Epithelial cell of esophagus (primary cell): Measurements from ENCODE around the gene NAT9.
A peak's percentile ranks its signal among the peaks of the same experiment; 100 is the strongest.

Experiments used
- DNase-seq: peaks from one replicate; pipeline ENCODE4 v3.0.0; 2010; ENCODE audit warnings: low read depth
- H3K4me3 ChIP-seq: 2 replicates; pipeline ENCODE4 v1.5.1; 2011; ENCODE audit warnings: mild to moderate bottlenecking, low read length, control low read depth
- CTCF ChIP-seq: IDR thresholded peaks from 2 replicates; pipeline ENCODE4 v1.5.1; 2011; ENCODE audit warnings: low read depth, mild to moderate bottlenecking, low read length, control low read depth, inconsistent platforms; ENCODE audit not compliant: insufficient read depth; ENCODE audit errors: missing control alignments

NAT9 gene

GRCh38 chr17:74786431-74787055 lies 10.4 kb upstream of the NAT9 start:
- no peak for DNase-seq
- no peak for TF ChIP-seq CTCF
- H3K4me3 ChIP-seq: no peak overlapping the region

- DNase-seq: peak; percentile 23
- no peak for TF ChIP-seq CTCF
- no peak overlapping the region for H3K4me3 ChIP-seq
Measured at GRCh38 chr17:74785981-74786360, 9.8 kb upstream of the NAT9 start.

GRCh38 chr17:74785096-74785980 lies 9.2 kb upstream of the NAT9 start:
- H3K4me3 ChIP-seq: no peak overlapping the region
- no peak for TF ChIP-seq CTCF
- peak; percentile 67 for DNase-seq

- no peak for TF ChIP-seq CTCF
- H3K4me3 ChIP-seq: no peak overlapping the region
- no peak for DNase-seq
Measured at GRCh38 chr17:74784125-74784810, 8.1 kb upstream of the NAT9 start.

GRCh38 chr17:74782571-74782970 lies 6.4 kb upstream of the NAT9 start:
- H3K4me3 ChIP-seq: no peak overlapping the region
- no peak for TF ChIP-seq CTCF
- DNase-seq: no peak

- no peak overlapping the region for H3K4me3 ChIP-seq
- DNase-seq: no peak
- peak; percentile 40 for TF ChIP-seq CTCF
Measured at GRCh38 chr17:74780443-74781238, 4.5 kb upstream of the NAT9 start.
